HG02798 (cell line): ENCODE measurements around the gene PPIP5K1.
"Not testable (repeated sequence)": the region's sequence is repeated elsewhere in the genome, so short reads cannot be mapped to it uniquely, and the experiment has no call there.

ENCODE experiments used
- ATAC-seq: cut with Tn5 transposase; IDR thresholded peaks from one replicate; pipeline ENCODE4 v1.9.1; 2021; ENCODE audit warnings: mild to moderate bottlenecking; ENCODE audit not compliant: unreplicated experiment, poor library complexity

PPIP5K1 gene

GRCh38 chr15:43589778-43590466 lies at the start of gene PPIP5K1:
Gene PPIP5K1, minus strand, starts transcription at chr15:43590208. Its CDS starts 5,704 bp downstream, at chr15:43584504.
- peak; percentile 98 for ATAC-seq

- peak; percentile 70 for ATAC-seq
These were observed 48.6 kb upstream of the PPIP5K1 start for GRCh38 chr15:43638464-43639204.

- ATAC-seq = not testable (repeated sequence)
These were observed 36.9 kb upstream of the PPIP5K1 start for GRCh38 chr15:43626937-43627336.

GRCh38 chr15:43625106-43625505 lies 35.1 kb upstream of the PPIP5K1 start:
- no peak for ATAC-seq

GRCh38 chr15:43622068-43622799 lies 32.2 kb upstream of the PPIP5K1 start:
- ATAC-seq = not testable (repeated sequence)

GRCh38 chr15:43618700-43619099 lies 28.7 kb upstream of the PPIP5K1 start, which contains the start of gene STRC:
Gene STRC, minus strand, starts transcription at chr15:43618800. Its CDS starts 78 bp downstream, at chr15:43618722.
- not testable (repeated sequence) for ATAC-seq

- not testable (repeated sequence) for ATAC-seq
These were observed 27.7 kb upstream of the PPIP5K1 start for GRCh38 chr15:43617750-43618149.

- not testable (repeated sequence) for ATAC-seq
These were observed 12.2 kb upstream of the PPIP5K1 start for GRCh38 chr15:43602233-43602632.

GRCh38 chr15:43600200-43600599 lies 10.2 kb upstream of the PPIP5K1 start:
- not testable (repeated sequence) for ATAC-seq

- ATAC-seq = not testable (repeated sequence)
These were observed 9.1 kb upstream of the PPIP5K1 start for GRCh38 chr15:43599131-43599530.

- not testable (repeated sequence) for ATAC-seq
These were observed 3.6 kb upstream of the PPIP5K1 start, which contains the start of gene CKMT1B for GRCh38 chr15:43593328-43594190. Gene CKMT1B, plus strand, starts transcription at chr15:43594027. Its CDS starts 192 bp downstream, at chr15:43594219.

- ATAC-seq = not testable (repeated sequence)
These were observed 2.8 kb upstream of the PPIP5K1 start for GRCh38 chr15:43592841-43593240.

GRCh38 chr15:43574607-43575006 lies 15.4 kb downstream of the PPIP5K1 start:
- not testable (repeated sequence) for ATAC-seq

GRCh38 chr15:43566615-43567014 lies 23.4 kb downstream of the PPIP5K1 start:
- ATAC-seq = not testable (repeated sequence)

- not testable (repeated sequence) for ATAC-seq
These were observed 26.2 kb downstream of the PPIP5K1 start for GRCh38 chr15:43563793-43564192.

- ATAC-seq = not testable (repeated sequence)
These were observed 27.3 kb downstream of the PPIP5K1 start for GRCh38 chr15:43562753-43563152.

GRCh38 chr15:43552986-43553385 lies 37.0 kb downstream of the PPIP5K1 start:
- ATAC-seq = no peak

GRCh38 chr15:43552256-43552655 lies 37.8 kb downstream of the PPIP5K1 start:
- ATAC-seq = no peak

GRCh38 chr15:43550527-43551363 lies 39.3 kb downstream of the PPIP5K1 start:
- no peak for ATAC-seq
